Transverse colon (tissue), 4 donors: ENCODE measurements around the gene IMMP2L. TPM values are rescaled to one million over a fixed set of nuclear protein-coding genes. Genes with fewer than 3 reads are reported as not detected.

Source experiments
- DNase-seq: peaks from one replicate; pipeline ENCODE4 v3.0.0-alpha.2; 2019
- H3K27ac ChIP-seq, 4 donors: fragments of 200-600 bp; sonication (generic); 2 replicates each; pipeline ENCODE4 v1.5.1; 2016 to 2018; ENCODE audit warnings: inconsistent platforms in 4 of 4
- H3K27me3 ChIP-seq: fragments of 200-600 bp; sonication (generic); 2 replicates; pipeline ENCODE4 v1.5.1; 2017; ENCODE audit warnings: inconsistent platforms
- H3K36me3 ChIP-seq, 4 donors: fragments of 200-600 bp; sonication (generic); 2 replicates each; pipeline ENCODE4 v1.5.1; 2017 to 2019; ENCODE audit warnings: inconsistent platforms in 4 of 4
- H3K4me1 ChIP-seq, 4 donors: fragments of 200-600 bp; sonication (generic); 2 replicates each; pipeline ENCODE4 v1.5.1; 2017 to 2020; ENCODE audit warnings: inconsistent platforms in 4 of 4
- H3K4me3 ChIP-seq, 4 donors: fragments of 200-600 bp; sonication (generic); 1 replicate in 1 of 4; 2 replicates in 3 of 4; pipeline versions ENCODE4 v1.5.1 to v1.6.1; 2017 to 2019; ENCODE audit warnings: inconsistent platforms in 4 of 4
- H3K9me3 ChIP-seq, 2 donors: fragments of 200-600 bp; sonication (generic); 2 replicates each; pipeline ENCODE4 v1.5.1; 2017 to 2019; ENCODE audit warnings: inconsistent platforms in 2 of 2
- EP300 ChIP-seq: sonication (generic); formaldehyde crosslinking; IDR thresholded peaks from one replicate; pipeline ENCODE4 v1.6.1; 2017; ENCODE audit warnings: antibody characterized with exemption, low read depth
- POLR2A ChIP-seq: fragments of 450-650 bp; IDR thresholded peaks from one replicate; pipeline ENCODE4 v1.6.1; 2016; ENCODE audit warnings: antibody characterized with exemption, mild to moderate bottlenecking, moderate library complexity
- POLR2AphosphoS5 ChIP-seq, 3 donors: sonication (generic); formaldehyde crosslinking; IDR thresholded peaks; one replicate each; pipeline ENCODE4 v1.6.1; 2016; ENCODE audit warnings: antibody characterized with exemption in 3 of 3
- whole genome bisulfite sequencing, 2 donors: methylation state at CpG; one replicate each; pipeline ENCODE4 v1.1.5; 2018; ENCODE audit warnings: low coverage in 1 of 2; 5-methylcytosine and 5-hydroxymethylcytosine counted together
- in situ Hi-C, 4 donors: fragments of 200-750 bp; cut with MboI; loops; one replicate each; pipeline versions ENCODE4 v1.15.0 to v1.15.1; 2017; ENCODE audit warnings: low sequenced_read_pairs in 3 of 4, low pct_ligation_motif_present in 1 of 4, low pct_unique_long_range_greater_than_20kb in 1 of 4
- intact Hi-C: fragments of 100-400 bp; cut with DNase I; formaldehyde crosslinking; loops from one replicate; pipeline ENCODE4 v1.15.1; 2023; ENCODE audit warnings: low total_unique reads
- total RNA-seq, 4 donors: library from RNA; depleted of rRNA; stranded (reverse); fragments of >200 nt; gene quantifications; one replicate each; pipeline ENCODE4 v1.1.0, GENCODE V29; 2016
- TF ChIP-seq, protein P1 (sequence below), 5 experiments: fragments of 200-600 bp in 3 of 5; fragments of 450-650 bp in 2 of 5; sonication (generic) in 3 of 5; IDR thresholded peaks; 1 replicate in 2 of 5; 2 replicates in 3 of 5; pipeline ENCODE4 v1.5.1; 2016 to 2017; ENCODE audit warnings: antibody characterized with exemption in 5 of 5, inconsistent platforms in 3 of 5, mild to moderate bottlenecking in 2 of 5, moderate library complexity in 1 of 5

The IMMP2L gene
- total RNA-seq, 4 donors from 2014 or later = 8.6 to 69.6 (median 10.9) TPM

DNA sequence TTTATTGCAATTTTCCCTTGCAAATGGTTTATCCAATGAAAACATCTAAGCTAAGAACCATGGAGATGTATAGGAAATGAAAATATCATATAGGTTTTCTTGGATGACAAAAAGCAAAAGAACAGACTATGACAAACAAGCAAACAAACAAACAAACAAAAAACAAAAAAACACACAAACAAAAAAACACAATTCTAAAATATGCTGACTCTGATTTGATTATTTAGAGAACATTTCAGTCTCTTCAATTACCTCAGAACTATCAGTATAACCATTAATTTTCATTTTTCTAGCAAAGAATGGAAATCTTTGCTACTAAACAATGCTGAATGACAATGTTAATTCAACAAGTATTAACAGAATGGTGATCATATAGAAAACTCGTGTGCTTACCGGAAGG is 840.9 kb downstream of the IMMP2L start:
- Histone ChIP-seq H3K27me3 (no peaks in the 10 kb centered on the region), H3K36me3 (no peaks in the 10 kb centered on the region), H3K4me3 (no peak overlapping the region), H3K27ac (no peak overlapping the region), H3K4me1 (no peaks in the 10 kb centered on the region), H3K9me3 (no peaks in the 10 kb centered on the region)
- in situ Hi-C loops (no loop called here), intact Hi-C loops (no loop called here)
- 92 to 93% methylated on average over 2 of the region's 2 CpGs for WGBS, 2 donors
- TF ChIP-seq POLR2AphosphoS5 (IDR thresholded peaks at IDR 0.05) (no peak), POLR2A (no peak), EP300 (no peak)
- TF ChIP-seq, protein P1, sequence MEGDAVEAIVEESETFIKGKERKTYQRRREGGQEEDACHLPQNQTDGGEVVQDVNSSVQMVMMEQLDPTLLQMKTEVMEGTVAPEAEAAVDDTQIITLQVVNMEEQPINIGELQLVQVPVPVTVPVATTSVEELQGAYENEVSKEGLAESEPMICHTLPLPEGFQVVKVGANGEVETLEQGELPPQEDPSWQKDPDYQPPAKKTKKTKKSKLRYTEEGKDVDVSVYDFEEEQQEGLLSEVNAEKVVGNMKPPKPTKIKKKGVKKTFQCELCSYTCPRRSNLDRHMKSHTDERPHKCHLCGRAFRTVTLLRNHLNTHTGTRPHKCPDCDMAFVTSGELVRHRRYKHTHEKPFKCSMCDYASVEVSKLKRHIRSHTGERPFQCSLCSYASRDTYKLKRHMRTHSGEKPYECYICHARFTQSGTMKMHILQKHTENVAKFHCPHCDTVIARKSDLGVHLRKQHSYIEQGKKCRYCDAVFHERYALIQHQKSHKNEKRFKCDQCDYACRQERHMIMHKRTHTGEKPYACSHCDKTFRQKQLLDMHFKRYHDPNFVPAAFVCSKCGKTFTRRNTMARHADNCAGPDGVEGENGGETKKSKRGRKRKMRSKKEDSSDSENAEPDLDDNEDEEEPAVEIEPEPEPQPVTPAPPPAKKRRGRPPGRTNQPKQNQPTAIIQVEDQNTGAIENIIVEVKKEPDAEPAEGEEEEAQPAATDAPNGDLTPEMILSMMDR (IDR thresholded peaks at IDR 0.05) = no peak
- DNase-seq = no peak

DNA sequence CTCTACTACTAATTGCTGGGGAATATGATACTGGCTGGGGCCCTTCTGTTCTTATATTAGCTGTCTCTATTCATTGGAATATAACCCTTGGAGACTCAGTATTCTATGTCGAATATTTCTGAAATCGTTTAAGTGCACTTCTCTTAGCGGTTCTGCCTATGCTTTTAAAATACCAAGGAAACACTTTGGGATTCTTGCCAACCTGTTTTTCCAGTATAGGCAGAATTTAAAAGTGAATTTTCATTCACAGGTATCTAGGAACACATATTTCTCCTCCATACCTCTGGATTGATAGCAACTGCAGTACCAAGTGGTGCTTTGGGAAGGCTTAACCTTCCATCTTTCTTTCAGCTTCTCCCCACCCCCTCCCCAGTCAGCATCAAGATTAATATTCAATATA is 841.7 kb downstream of the IMMP2L start:
- no peaks in the 10 kb centered on the region for H3K36me3 ChIP-seq
- H3K9me3 ChIP-seq = no peaks in the 10 kb centered on the region
- no peaks in the 10 kb centered on the region for H3K4me1 ChIP-seq
- H3K27me3 ChIP-seq = no peaks in the 10 kb centered on the region
- WGBS, 2 donors = 92 to 97% methylated on average over 3 of the region's 3 CpGs
- in situ Hi-C loops (no loop called here), intact Hi-C loops (no loop called here)
- TF ChIP-seq POLR2A (no peak), EP300 (no peak), POLR2AphosphoS5 (IDR thresholded peaks at IDR 0.05) (no peak)
- TF ChIP-seq, protein P1 (IDR thresholded peaks at IDR 0.05) = no peak
- DNase-seq = no peak
- no peak overlapping the region for H3K27ac ChIP-seq
- no peak overlapping the region for H3K4me3 ChIP-seq

DNA sequence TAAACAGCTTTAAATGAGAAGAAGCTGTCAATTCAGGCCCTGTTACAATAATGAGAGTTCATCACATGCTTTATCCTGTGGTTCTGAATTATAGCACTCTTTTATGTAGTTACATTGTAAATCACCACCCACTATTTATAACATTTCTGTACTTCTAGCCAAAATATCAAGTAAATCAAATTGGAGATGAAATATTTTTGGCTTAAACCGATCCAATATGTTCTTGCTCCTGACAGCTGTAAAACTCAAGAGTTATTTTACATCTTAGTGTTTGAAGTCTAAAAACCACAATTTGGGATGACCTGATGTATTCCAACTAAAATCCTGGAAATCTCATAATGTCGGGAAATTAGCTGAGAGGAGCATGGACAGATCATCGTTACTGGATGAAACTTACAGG is 842.6 kb downstream of the IMMP2L start:
- in situ Hi-C loops = no loop called here
- WGBS, 2 donors = 66 to 69% methylated on average over 3 of the region's 3 CpGs

DNA sequence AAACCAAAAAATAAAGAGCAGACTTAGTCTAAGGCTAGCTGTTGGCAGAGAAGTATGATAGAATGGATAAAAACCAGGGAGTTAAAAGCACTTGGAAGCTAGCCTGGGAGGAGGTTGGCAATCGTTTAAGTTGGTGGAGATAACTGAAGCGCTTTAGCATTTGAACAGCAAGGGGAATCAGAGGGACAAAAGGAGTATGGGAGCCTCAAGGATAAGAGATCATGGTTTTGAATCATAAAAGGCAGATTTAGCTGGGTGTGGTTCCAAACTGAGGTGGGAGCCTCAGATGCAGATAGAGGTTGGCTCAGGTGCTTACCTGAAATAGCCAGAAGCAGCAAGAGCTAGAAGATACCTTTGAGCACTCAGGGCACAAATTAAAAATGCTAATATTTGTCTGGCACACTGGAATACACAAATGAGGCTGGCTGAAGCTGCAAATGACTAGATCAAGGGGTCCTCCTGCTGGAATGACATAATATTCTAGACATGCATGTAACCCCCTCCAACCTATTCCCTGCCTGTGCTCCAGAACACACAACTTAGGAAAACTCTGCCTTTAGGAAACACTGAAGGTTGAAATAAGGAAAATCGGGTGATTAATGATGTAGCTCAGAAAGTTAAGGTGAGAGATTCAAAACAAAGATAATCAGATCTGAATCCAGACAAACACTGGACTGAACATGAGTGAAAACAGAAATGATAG is 843.6 kb downstream of the IMMP2L start:
- no peak overlapping the region for H3K27ac ChIP-seq
- intact Hi-C loops (loop anchor here (5.0 kb wide), 1 partner anchor 829 kb away; no protein-coding TSS in a partner anchor), in situ Hi-C loops (no loop called here)
- TF ChIP-seq, protein P1 (IDR thresholded peaks at IDR 0.05) = no peak
- TF ChIP-seq EP300 (no peak), POLR2A (no peak), POLR2AphosphoS5 (IDR thresholded peaks at IDR 0.05) (no peak)
- H3K9me3 ChIP-seq = no peaks in the 10 kb centered on the region
- 70 to 78% methylated on average over 2 to 3 of the region's 3 CpGs for WGBS, 2 donors
- H3K36me3 ChIP-seq = no peaks in the 10 kb centered on the region
- H3K27me3 ChIP-seq = no peaks in the 10 kb centered on the region
- no peak overlapping the region for H3K4me3 ChIP-seq
- no peaks in the 10 kb centered on the region for H3K4me1 ChIP-seq
- no peak for DNase-seq

More for the DNA sequence above, 842.6 kb downstream of the IMMP2L start:
- H3K36me3 ChIP-seq = no peaks in the 10 kb centered on the region
- intact Hi-C loops = loop anchor here (5.0 kb wide), 1 partner anchor 828 kb away; no protein-coding TSS in a partner anchor
- no peak overlapping the region for H3K27ac ChIP-seq
- DNase-seq = no peak
- H3K9me3 ChIP-seq = no peaks in the 10 kb centered on the region
- TF ChIP-seq, protein P1 (IDR thresholded peaks at IDR 0.05) = no peak
- TF ChIP-seq POLR2A = no peak
- TF ChIP-seq EP300 = no peak
- TF ChIP-seq POLR2AphosphoS5 (IDR thresholded peaks at IDR 0.05) = no peak
- no peaks in the 10 kb centered on the region for H3K27me3 ChIP-seq
- H3K4me3 ChIP-seq = no peak overlapping the region
- H3K4me1 ChIP-seq = no peaks in the 10 kb centered on the region
